Measurements from ENCODE around the gene SLC39A12. TPM values are rescaled to one million over a fixed set of nuclear protein-coding genes. Genes with fewer than 3 reads are reported as not detected.

SLC39A12 gene
- polyA plus RNA-seq, 1 of the 3 experiments (the other 2 are of a cell fraction): not detected

DNA sequence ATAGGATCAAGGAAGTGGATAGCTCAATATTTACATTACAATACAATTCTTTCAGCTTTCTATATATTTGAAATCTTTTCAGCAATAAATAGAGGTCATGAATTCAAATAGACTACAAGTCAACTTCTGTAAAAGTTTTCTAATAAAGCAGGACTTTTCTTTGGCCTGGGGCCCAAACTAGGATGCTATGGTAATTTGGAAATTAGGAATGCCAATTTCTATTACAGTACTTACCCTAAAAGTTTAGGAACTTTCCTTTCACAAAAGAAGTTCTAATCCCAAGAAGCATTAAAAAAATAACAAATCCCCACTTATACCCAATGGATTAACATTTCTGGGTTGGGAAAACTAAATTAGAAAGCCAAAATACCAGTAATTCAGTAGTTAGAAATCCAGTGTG is 40.5 kb downstream of the SLC39A12 start:
- ChIA-PET CTCF (no interaction called here), POLR2A (no interaction called here)
- Histone ChIP-seq H3K27me3 (ENCODE audit: insufficient read depth) (no peaks in the 10 kb centered on the region), H3K4me3 (ENCODE audit: low read depth in 2 of 2, low read length in 1 of 2) (no peak overlapping the region), H2AFZ (ENCODE audit: low read depth) (no peak overlapping the region), H3K9me3 (no peaks in the 10 kb centered on the region), H3K36me3 (replicated peaks in 1 of 2; ENCODE audit: control insufficient read depth in 1 of 2, insufficient read depth in 2 of 2, low read length in 1 of 2) (no peaks in the 10 kb centered on the region), H3K4me2 (no peak overlapping the region), H3K4me1 (ENCODE audit: control insufficient read depth in 1 of 2, insufficient read depth in 2 of 2, low read depth in 1 of 2, low read length in 1 of 2) (no peaks in the 10 kb centered on the region; a peak in 1 of 4 replicates), H3K9me2 (no peaks in the 10 kb centered on the region), H4K20me1 (ENCODE audit: insufficient read depth) (no peaks in the 10 kb centered on the region), H3K27ac (ENCODE audit: low read depth in 2 of 2, low read length in 1 of 2) (no peak overlapping the region), H3K79me2 (ENCODE audit: insufficient read depth) (no peaks in the 10 kb centered on the region), H3K9ac (no peak overlapping the region), H3F3A (replicated peaks; ENCODE audit: insufficient read depth) (peaks cover 6% of the 10 kb centered on the region)
- TF ChIP-seq, protein P1, sequence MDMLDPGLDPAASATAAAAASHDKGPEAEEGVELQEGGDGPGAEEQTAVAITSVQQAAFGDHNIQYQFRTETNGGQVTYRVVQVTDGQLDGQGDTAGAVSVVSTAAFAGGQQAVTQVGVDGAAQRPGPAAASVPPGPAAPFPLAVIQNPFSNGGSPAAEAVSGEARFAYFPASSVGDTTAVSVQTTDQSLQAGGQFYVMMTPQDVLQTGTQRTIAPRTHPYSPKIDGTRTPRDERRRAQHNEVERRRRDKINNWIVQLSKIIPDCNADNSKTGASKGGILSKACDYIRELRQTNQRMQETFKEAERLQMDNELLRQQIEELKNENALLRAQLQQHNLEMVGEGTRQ (IDR thresholded peaks at IDR 0.05; ENCODE audit: borderline replicate concordance, low read depth, low read length): no peak
- TF ChIP-seq RXRA (IDR thresholded peaks at IDR 0.05; ENCODE audit: borderline replicate concordance, low read depth): no peak
- TF ChIP-seq, protein P2, sequence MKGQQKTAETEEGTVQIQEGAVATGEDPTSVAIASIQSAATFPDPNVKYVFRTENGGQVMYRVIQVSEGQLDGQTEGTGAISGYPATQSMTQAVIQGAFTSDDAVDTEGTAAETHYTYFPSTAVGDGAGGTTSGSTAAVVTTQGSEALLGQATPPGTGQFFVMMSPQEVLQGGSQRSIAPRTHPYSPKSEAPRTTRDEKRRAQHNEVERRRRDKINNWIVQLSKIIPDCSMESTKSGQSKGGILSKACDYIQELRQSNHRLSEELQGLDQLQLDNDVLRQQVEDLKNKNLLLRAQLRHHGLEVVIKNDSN (IDR thresholded peaks at IDR 0.05; ENCODE audit: borderline replicate concordance, low read depth): no peak
- TF ChIP-seq RFX5 (IDR thresholded peaks at IDR 0.05; ENCODE audit: low read length): no peak
- no peak for TF ChIP-seq SIN3A (IDR thresholded peaks at IDR 0.05; ENCODE audit: borderline replicate concordance, low read depth, low read length)
- no peak for TF ChIP-seq FOXM1 (IDR thresholded peaks at IDR 0.05; ENCODE audit: low read depth)
- TF ChIP-seq JUND (IDR thresholded peaks at IDR 0.05): no peak
- TF ChIP-seq MEF2A (IDR thresholded peaks at IDR 0.05; ENCODE audit: borderline replicate concordance, low read depth): no peak
- TF ChIP-seq, protein P3, sequence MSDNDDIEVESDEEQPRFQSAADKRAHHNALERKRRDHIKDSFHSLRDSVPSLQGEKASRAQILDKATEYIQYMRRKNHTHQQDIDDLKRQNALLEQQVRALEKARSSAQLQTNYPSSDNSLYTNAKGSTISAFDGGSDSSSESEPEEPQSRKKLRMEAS (IDR thresholded peaks at IDR 0.05; ENCODE audit: low read depth): no peak
- DNase-seq: no peak

DNA sequence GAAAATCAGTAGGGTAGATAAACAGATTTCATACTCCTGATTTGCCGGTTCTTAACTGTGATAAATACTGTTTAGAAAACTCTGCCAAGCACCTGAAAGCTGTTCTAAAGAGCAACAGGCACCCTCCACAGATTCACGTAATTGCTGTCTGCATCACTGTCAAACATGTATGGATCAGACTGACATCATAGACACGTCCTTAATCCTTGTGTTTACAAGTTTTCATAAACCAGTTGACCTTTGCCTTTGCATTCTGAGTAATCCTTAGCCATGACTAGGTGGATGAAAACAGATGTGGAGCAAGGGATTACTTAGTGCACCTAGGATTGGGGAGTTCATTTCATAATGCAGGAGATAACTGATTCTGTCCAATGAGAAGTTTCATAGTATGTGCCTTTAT is 41.6 kb downstream of the SLC39A12 start:
- H3K27me3 ChIP-seq (ENCODE audit: insufficient read depth): no peaks in the 10 kb centered on the region
- no peak overlapping the region for H2AFZ ChIP-seq (ENCODE audit: low read depth)
- H3K27ac ChIP-seq (ENCODE audit: low read depth in 2 of 2, low read length in 1 of 2): no peak overlapping the region
- H3F3A ChIP-seq (replicated peaks; ENCODE audit: insufficient read depth): peaks cover 6% of the 10 kb centered on the region
- no peaks in the 10 kb centered on the region for H3K36me3 ChIP-seq (replicated peaks in 1 of 2; ENCODE audit: control insufficient read depth in 1 of 2, insufficient read depth in 2 of 2, low read length in 1 of 2)
- H3K4me3 ChIP-seq (ENCODE audit: low read depth in 2 of 2, low read length in 1 of 2): no peak overlapping the region
- H3K79me2 ChIP-seq (ENCODE audit: insufficient read depth): no peaks in the 10 kb centered on the region
- whole genome bisulfite sequencing (ENCODE audit: low lambda C conversion rate): 69% methylated on average over 3 of the region's 3 CpGs
- TF ChIP-seq RXRA (IDR thresholded peaks at IDR 0.05; ENCODE audit: borderline replicate concordance, low read depth): no peak
- TF ChIP-seq TCF12 (IDR thresholded peaks at IDR 0.05): no peak
- no peak for TF ChIP-seq NRF1 (IDR thresholded peaks at IDR 0.05; ENCODE audit: low read depth, low read length)
- no peak for TF ChIP-seq FOXM1 (IDR thresholded peaks at IDR 0.05; ENCODE audit: low read depth)
- TF ChIP-seq ELF1 (IDR thresholded peaks at IDR 0.05): no peak
- no peak for TF ChIP-seq RFX5 (IDR thresholded peaks at IDR 0.05; ENCODE audit: low read length)
- TF ChIP-seq, protein P4, sequence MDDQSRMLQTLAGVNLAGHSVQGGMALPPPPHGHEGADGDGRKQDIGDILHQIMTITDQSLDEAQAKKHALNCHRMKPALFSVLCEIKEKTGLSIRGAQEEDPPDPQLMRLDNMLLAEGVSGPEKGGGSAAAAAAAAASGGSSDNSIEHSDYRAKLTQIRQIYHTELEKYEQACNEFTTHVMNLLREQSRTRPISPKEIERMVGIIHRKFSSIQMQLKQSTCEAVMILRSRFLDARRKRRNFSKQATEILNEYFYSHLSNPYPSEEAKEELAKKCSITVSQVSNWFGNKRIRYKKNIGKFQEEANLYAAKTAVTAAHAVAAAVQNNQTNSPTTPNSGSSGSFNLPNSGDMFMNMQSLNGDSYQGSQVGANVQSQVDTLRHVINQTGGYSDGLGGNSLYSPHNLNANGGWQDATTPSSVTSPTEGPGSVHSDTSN (IDR thresholded peaks at IDR 0.05): no peak
- TF ChIP-seq FOXJ3 (CRISPR knock-in tag; IDR thresholded peaks at IDR 0.05): no peak
- no peak for TF ChIP-seq NFIC (IDR thresholded peaks at IDR 0.05; ENCODE audit: borderline replicate concordance)
- no peak for TF ChIP-seq RCOR1 (IDR thresholded peaks at IDR 0.05; ENCODE audit: low read length)
- no peaks in the 10 kb centered on the region for H4K20me1 ChIP-seq (ENCODE audit: insufficient read depth)
- no peak overlapping the region for H3K4me2 ChIP-seq
- no peaks in the 10 kb centered on the region for H3K9me3 ChIP-seq
- DNase-seq: no peak
- no peaks in the 10 kb centered on the region; a peak in 1 of 4 replicates for H3K4me1 ChIP-seq (ENCODE audit: control insufficient read depth in 1 of 2, insufficient read depth in 2 of 2, low read depth in 1 of 2, low read length in 1 of 2)
- no peak overlapping the region for H3K9ac ChIP-seq
- CTCF ChIA-PET: no interaction called here
- POLR2A ChIA-PET: no interaction called here
- H3K9me2 ChIP-seq: no peaks in the 10 kb centered on the region

All from SK-N-SH (cell line).